Ascending aorta (tissue), 2 donors: Measurements from ENCODE around the gene SH3RF1. TPM values are rescaled to one million over a fixed set of nuclear protein-coding genes. Genes with fewer than 3 reads are reported as not detected.
A peak's percentile ranks its signal among the peaks of the same experiment; 100 is the strongest.

Experiments used
- DNase-seq, 2 donors: peaks; one replicate each; pipeline ENCODE4 v3.0.0-alpha.2; 2019; ENCODE audit warnings: low spot score in 2 of 2
- H3K27ac ChIP-seq, 2 donors: fragments of 200-600 bp; sonication (generic); one replicate each; pipeline ENCODE4 v1.5.1; 2016 to 2017; ENCODE audit warnings: mild to moderate bottlenecking in 1 of 2
- H3K27me3 ChIP-seq: fragments of 200-600 bp; sonication (generic); one replicate; pipeline ENCODE4 v1.5.1; 2017
- H3K36me3 ChIP-seq, 2 donors: fragments of 200-600 bp; sonication (generic); one replicate each; pipeline ENCODE4 v1.5.1; 2016
- H3K4me1 ChIP-seq, 2 donors: fragments of 200-600 bp; sonication (generic); one replicate each; pipeline ENCODE4 v1.5.1; 2016 to 2017; ENCODE audit warnings: mild to moderate bottlenecking in 1 of 2
- H3K4me3 ChIP-seq, 2 donors: fragments of 200-600 bp; sonication (generic); one replicate each; pipeline ENCODE4 v1.5.1; 2016 to 2017; ENCODE audit warnings: mild to moderate bottlenecking in 1 of 2
- H3K9me3 ChIP-seq, 2 donors: fragments of 200-600 bp; sonication (generic); one replicate each; pipeline ENCODE4 v1.5.1; 2016
- intact Hi-C: fragments of 100-400 bp; cut with DNase I; formaldehyde crosslinking; loops from one replicate; pipeline ENCODE4 v1.15.1; 2023
- total RNA-seq: library from RNA; depleted of rRNA; stranded (reverse); fragments of >200 nt; gene quantifications from one replicate; pipeline ENCODE4 v1.1.0, GENCODE V29; 2016
- TF ChIP-seq, protein P1 (sequence below), 3 experiments: fragments of 200-600 bp in 2 of 3; fragments of 450-650 bp in 1 of 3; sonication (generic) in 2 of 3; IDR thresholded peaks; one replicate each; pipeline ENCODE4 v1.5.1; 2016 to 2019; ENCODE audit warnings: antibody characterized with exemption in 3 of 3, mild to moderate bottlenecking in 1 of 3, moderate library complexity in 1 of 3

SH3RF1 gene
- total RNA-seq, 1 donor from 2014 or later = 27.6 TPM

GRCh38 chr4:169132561-169133305, 138.0 kb downstream of the SH3RF1 start:
- intact Hi-C loops = no loop called here
- no peaks in the 10 kb centered on the region for H3K9me3 ChIP-seq
- H3K27me3 ChIP-seq = no peaks in the 10 kb centered on the region
- H3K27ac ChIP-seq = peak overlapping the region; percentile 65 to 81
- peaks cover 0 to 19% of the 10 kb centered on the region in 2 donors for H3K36me3 ChIP-seq
- TF ChIP-seq, protein P1, sequence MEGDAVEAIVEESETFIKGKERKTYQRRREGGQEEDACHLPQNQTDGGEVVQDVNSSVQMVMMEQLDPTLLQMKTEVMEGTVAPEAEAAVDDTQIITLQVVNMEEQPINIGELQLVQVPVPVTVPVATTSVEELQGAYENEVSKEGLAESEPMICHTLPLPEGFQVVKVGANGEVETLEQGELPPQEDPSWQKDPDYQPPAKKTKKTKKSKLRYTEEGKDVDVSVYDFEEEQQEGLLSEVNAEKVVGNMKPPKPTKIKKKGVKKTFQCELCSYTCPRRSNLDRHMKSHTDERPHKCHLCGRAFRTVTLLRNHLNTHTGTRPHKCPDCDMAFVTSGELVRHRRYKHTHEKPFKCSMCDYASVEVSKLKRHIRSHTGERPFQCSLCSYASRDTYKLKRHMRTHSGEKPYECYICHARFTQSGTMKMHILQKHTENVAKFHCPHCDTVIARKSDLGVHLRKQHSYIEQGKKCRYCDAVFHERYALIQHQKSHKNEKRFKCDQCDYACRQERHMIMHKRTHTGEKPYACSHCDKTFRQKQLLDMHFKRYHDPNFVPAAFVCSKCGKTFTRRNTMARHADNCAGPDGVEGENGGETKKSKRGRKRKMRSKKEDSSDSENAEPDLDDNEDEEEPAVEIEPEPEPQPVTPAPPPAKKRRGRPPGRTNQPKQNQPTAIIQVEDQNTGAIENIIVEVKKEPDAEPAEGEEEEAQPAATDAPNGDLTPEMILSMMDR (IDR thresholded peaks at IDR 0.05) = no peak
- no peak for DNase-seq
- peaks cover 2 to 33% of the 10 kb centered on the region in 2 donors for H3K4me1 ChIP-seq
- no peak overlapping the region for H3K4me3 ChIP-seq

GRCh38 chr4:169131556-169132208, 139.1 kb downstream of the SH3RF1 start:
- Histone ChIP-seq H3K4me1 (peaks cover 2 to 28% of the 10 kb centered on the region in 2 donors), H3K36me3 (peaks cover 7 to 19% of the 10 kb centered on the region in 2 donors), H3K27ac (peak overlapping the region in 1 of 2 donors; percentile 3), H3K27me3 (no peaks in the 10 kb centered on the region), H3K9me3 (no peaks in the 10 kb centered on the region), H3K4me3 (no peak overlapping the region)
- TF ChIP-seq, protein P1 (IDR thresholded peaks at IDR 0.05) = no peak
- DNase-seq = no peak
- intact Hi-C loops = no loop called here

GRCh38 chr4:169128902-169129301, 141.9 kb downstream of the SH3RF1 start:
- no peak for DNase-seq

DNA sequence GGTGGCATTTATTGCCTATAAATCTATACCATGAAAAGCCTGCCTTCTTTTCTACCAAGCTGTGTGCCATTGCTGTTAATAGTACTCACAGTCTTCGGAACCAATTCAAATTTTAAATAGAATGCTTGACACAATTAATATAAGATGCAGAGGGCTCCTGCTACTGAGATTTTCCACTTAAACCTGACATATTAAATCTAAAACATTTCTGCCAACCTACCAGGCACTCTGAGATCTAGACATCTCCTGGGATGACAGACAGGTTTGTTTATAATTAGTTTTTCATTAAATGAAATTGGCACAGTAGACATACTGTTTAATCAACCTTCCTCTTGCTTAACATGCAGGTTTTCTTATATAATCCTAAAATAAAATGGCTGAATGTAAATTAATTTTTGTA, 143.4 kb downstream of the SH3RF1 start:
- TF ChIP-seq, protein P1 (IDR thresholded peaks at IDR 0.05) = no peak
- Histone ChIP-seq H3K9me3 (no peaks in the 10 kb centered on the region), H3K27me3 (no peaks in the 10 kb centered on the region), H3K36me3 (peaks cover 7 to 19% of the 10 kb centered on the region in 2 donors), H3K4me1 (no peaks in the 10 kb centered on the region), H3K27ac (no peak overlapping the region), H3K4me3 (no peak overlapping the region)
- DNase-seq = no peak
- intact Hi-C loops = no loop called here

More at GRCh38 chr4:169128902-169129301, 141.9 kb downstream of the SH3RF1 start:
- Histone ChIP-seq H3K27me3 (no peaks in the 10 kb centered on the region), H3K4me3 (no peak overlapping the region), H3K4me1 (peaks cover 0 to 5% of the 10 kb centered on the region in 2 donors), H3K36me3 (peaks cover 7 to 19% of the 10 kb centered on the region in 2 donors), H3K9me3 (no peaks in the 10 kb centered on the region), H3K27ac (no peak overlapping the region)
- TF ChIP-seq, protein P1 (IDR thresholded peaks at IDR 0.05) = no peak
- intact Hi-C loops = no loop called here

DNA sequence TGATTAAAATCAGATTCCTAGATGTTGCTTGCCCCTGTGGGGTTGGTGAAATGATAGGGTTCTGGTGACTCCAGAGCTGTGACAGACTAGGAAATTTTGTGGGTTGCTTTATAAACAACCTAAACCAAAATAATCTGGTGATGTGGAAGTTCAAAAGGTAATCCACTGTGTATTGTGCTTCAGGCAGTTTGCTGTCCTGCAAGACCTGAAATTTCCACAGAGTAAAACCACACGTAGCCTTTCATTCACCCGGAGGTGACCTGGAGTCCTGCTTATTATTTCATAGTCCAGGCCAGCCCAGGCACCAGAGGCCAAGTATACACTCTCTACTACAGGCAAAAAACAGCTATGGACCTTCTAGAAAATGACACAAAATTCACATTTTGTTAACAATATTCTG, 146.1 kb downstream of the SH3RF1 start:
- intact Hi-C loops = no loop called here
- Histone ChIP-seq H3K36me3 (peaks cover 7 to 33% of the 10 kb centered on the region in 2 donors), H3K9me3 (no peaks in the 10 kb centered on the region), H3K4me3 (no peak overlapping the region), H3K27ac (no peak overlapping the region), H3K4me1 (no peaks in the 10 kb centered on the region), H3K27me3 (no peaks in the 10 kb centered on the region)
- DNase-seq = no peak
- TF ChIP-seq, protein P1 (IDR thresholded peaks at IDR 0.05) = no peak
